H54 (cell line): Measurements from ENCODE around the gene MARVELD2.

Source experiments
- DNase-seq: peaks from one replicate; pipeline ENCODE4 v3.0.0; 2011; ENCODE audit warnings: low spot score, mixed read lengths; ENCODE audit not compliant: insufficient read length
- FAIRE-seq: peaks from 3 replicates; lab custom pipeline; 2011; peaks lifted over from hg19 to GRCh38; lab: Jason Lieb, UNC
- POLR2A ChIP-seq: IDR thresholded peaks from 2 replicates; pipeline ENCODE4 v1.6.1; 2011; ENCODE audit warnings: low read depth, mild to moderate bottlenecking, low read length

The MARVELD2 gene

GRCh38 chr5:69492923-69493395, 78.0 kb downstream of the MARVELD2 start:
- DNase-seq (no peak), FAIRE-seq (no peak)
- no peak for TF ChIP-seq POLR2A

GRCh38 chr5:69493396-69494133, 78.6 kb downstream of the MARVELD2 start:
- no peak for FAIRE-seq
- DNase-seq: no peak
- TF ChIP-seq POLR2A: no peak
